Epithelial cell of esophagus (primary cell): Measurements from ENCODE around the gene ARAP2.

Experiments
- DNase-seq: peaks from one replicate; pipeline ENCODE4 v3.0.0; 2010; ENCODE audit warnings: low read depth
- H3K4me3 ChIP-seq: 2 replicates; pipeline ENCODE4 v1.5.1; 2011; ENCODE audit warnings: mild to moderate bottlenecking, low read length, control low read depth
- CTCF ChIP-seq: IDR thresholded peaks from 2 replicates; pipeline ENCODE4 v1.5.1; 2011; ENCODE audit warnings: low read depth, mild to moderate bottlenecking, low read length, control low read depth, inconsistent platforms; ENCODE audit not compliant: insufficient read depth; ENCODE audit errors: missing control alignments

Gene ARAP2

GRCh38 chr4:36277533-36277932 is 33.2 kb upstream of the ARAP2 start:
- TF ChIP-seq CTCF: no peak
- no peak overlapping the region for H3K4me3 ChIP-seq
- no peak for DNase-seq

GRCh38 chr4:36274158-36274557 is 29.8 kb upstream of the ARAP2 start:
- no peak for TF ChIP-seq CTCF
- DNase-seq: peak; percentile 43

GRCh38 chr4:36273276-36273675 is 29.0 kb upstream of the ARAP2 start:
- no peak overlapping the region for H3K4me3 ChIP-seq
- no peak for TF ChIP-seq CTCF
- DNase-seq: peak; percentile 79

More at GRCh38 chr4:36274158-36274557, 29.8 kb upstream of the ARAP2 start:
- no peak overlapping the region for H3K4me3 ChIP-seq

- peak; percentile 35 for DNase-seq
- no peak for TF ChIP-seq CTCF
- no peak overlapping the region for H3K4me3 ChIP-seq
Observed at GRCh38 chr4:36269533-36270173, 25.3 kb upstream of the ARAP2 start.

GRCh38 chr4:36269101-36269500 is 24.8 kb upstream of the ARAP2 start:
- TF ChIP-seq CTCF: no peak
- H3K4me3 ChIP-seq: no peak overlapping the region
- no peak for DNase-seq

- no peak for TF ChIP-seq CTCF
- DNase-seq: peak; percentile 80
- H3K4me3 ChIP-seq: no peak overlapping the region
Observed at GRCh38 chr4:36267486-36268268, 23.4 kb upstream of the ARAP2 start.
